ENCODE results near the gene ZBTB48.
"Not testable (repeated sequence)": the region's sequence is repeated elsewhere in the genome, so short reads cannot be mapped to it uniquely, and the experiment has no call there.

The ZBTB48 gene

DNA sequence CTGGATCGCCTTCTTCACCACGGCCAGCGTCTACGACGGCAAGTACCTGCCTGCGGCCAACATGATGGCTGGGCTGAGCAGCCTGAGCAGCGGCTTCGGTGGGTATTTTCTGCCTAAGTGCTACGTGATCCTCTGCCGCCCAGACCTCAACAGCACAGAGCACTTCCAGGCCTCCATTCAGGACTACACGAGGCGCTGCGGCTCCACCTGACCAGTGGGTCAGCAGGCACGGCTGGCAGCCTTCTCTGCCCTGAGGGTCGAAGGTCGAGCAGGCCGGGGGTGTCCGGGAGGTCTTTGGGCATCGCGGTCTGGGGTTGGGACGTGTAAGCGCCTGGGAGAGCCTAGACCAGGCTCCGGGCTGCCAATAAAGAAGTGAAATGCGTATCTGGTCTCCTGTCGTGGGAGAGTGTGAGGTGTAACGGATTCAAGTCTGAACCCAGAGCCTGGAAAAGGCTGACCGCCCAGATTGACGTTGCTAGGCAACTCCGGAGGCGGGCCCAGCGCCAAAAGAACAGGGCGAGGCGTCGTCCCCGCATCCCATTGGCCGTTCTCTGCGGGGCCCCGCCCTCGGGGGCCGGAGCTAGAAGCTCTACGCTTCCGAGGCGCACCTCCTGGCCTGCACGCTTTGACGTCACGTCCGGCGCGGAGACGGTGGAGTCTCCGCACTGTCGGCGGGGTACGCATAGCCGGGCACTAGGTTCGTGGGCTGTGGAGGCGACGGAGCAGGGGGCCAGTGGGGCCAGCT lies at the start of gene ZBTB48:
ZBTB48 (plus strand) TSS at position 621 of the 745 bp plus-strand sequence. CDS start 616 bp downstream, outside the sequence.
- peak; percentile 91 to 96 for DNase-seq (ENCODE audit: low read depth in 2 of 2, low spot score in 1 of 2)

DNA sequence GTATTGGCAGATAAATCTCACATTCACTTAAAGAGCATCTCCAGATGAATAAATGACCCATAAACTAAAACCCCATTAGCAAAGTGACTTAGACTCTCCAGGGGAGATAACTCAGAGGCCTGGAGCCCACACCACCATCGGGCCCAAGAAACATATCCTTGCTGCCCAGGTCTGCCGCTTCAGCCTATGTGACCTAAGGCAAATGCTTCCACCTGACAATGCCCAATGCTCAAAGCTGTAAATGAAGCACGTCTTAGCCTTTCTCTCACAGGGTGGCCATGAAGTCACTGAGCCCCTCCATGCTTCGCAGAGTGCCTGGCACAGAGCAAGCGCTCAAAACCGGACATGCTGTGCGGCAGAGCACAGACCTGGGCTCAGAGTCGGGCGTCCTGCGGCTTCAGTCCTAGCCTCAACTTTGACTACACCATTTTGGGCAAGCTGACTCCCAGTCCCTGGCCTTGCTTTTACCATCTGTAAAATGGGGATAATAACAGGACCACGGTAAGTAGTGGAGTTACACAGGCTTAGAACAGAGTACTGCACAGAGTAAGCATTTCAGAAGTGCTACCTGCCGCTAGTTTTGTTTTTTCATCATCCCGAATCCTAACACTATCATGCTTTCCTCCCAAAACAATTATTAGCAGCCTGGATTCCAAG lies 49.2 kb upstream of the ZBTB48 start:
- no peak for DNase-seq (ENCODE audit: low read depth in 2 of 2, low spot score in 1 of 2)

DNA sequence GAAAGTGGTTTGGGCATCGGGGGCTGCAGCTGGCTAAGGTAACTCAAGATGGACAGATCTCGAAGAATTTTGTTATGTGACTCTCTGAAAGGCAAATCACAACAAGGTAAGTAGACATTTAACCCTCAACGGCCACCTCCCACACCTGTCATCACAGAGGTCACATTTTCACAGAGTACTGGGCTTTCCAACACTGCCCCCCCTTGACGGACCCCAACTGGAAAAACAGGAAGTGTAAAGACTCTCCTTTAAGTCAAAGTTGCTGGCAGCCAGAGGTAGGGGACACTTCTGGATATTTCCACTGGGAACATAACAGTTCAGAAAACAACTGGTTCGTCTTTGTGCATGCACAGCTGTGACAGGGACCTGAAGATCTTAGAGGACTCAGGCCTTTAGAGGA lies 47.8 kb upstream of the ZBTB48 start:
- no peak for DNase-seq (ENCODE audit: low read depth in 2 of 2, low spot score in 1 of 2)

DNA sequence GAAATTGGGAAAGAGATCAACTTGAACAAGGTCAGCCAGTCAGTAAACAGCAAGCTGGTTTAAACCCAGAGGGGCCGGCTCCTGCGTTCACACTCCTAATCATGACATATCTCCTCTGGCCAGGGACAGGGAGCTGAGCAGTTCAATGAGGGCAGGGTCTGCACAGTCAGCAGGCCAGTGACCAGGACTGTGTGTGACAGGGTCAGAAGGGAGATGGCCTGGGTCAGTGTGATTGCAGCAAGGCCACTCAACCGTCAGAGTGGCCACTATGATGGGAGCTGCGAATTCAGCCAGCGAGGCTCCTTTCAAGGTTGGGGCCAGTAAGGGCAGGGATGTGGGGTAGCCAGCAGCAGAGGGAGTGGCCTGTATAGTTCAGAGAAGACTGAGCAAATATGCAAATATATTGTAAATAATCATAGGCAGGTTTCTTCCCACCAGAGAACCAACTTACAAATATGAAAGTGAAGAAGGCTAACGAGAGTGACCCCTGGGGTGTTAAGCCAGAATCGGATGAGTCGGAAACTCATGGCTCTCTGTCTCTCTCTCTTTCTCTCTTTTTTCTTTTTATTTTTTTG lies 45.5 kb upstream of the ZBTB48 start:
- no peak for DNase-seq (ENCODE audit: low read depth in 2 of 2, low spot score in 1 of 2)

DNA sequence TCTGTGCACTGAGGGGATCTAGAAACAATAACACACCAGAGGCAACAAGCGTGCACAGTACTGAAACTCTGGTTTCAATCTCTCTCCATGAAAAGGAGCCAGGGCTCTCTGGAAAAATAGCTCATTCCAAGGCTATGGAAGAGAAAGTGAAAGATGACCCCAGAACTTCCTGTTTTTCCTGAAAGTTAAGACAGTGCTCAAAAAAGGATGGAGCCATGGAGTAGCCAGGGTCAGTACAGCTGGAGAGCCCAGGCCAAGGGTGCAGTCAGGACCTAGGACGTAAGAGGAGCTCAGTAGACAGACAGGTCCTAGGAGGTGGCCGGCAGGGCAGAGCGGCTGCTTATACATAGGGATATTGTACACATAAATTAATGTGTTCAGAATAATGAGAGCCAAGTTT lies 44.6 kb upstream of the ZBTB48 start:
- no peak for DNase-seq (ENCODE audit: low read depth in 2 of 2, low spot score in 1 of 2)

DNA sequence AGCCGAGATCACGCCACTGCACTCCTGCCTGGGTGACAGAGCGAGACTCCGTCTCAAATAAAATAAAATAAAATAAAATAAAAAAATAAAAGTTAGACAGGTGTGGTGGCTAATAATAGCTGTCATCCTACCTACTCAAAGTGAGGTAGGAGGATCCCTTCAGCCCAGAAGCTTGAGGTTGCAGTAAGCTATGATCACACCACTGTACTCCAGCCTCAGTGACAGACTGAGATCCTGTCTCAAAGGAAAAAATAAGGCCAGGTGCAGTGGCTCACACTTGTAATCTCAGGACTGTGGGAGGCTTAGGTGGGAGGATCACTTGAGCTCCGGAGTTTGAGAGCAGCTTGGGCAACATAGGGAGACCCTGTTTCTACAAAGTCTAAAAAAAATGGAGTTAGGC lies 43.5 kb upstream of the ZBTB48 start:
- DNase-seq (ENCODE audit: low read depth in 2 of 2, low spot score in 1 of 2) = no peak

DNA sequence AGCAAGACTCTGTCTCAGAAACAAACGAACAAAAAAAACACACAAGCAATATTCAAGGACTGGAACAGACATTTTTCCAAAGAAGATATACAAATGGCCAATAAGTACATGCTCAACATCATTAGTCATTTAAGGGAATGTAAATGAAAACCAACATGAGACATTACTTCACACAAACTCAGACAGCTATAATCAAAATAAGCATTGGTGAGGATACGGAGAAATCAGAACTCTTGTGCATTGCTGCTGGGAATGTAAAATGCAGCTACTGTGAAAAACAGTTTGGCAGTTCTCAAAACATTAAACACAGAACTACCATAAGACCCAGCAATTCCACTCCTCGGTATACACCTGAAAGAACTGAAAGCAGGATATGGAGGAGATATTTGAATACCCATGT lies 40.8 kb upstream of the ZBTB48 start:
- no peak for DNase-seq (ENCODE audit: low read depth in 2 of 2, low spot score in 1 of 2)

DNA sequence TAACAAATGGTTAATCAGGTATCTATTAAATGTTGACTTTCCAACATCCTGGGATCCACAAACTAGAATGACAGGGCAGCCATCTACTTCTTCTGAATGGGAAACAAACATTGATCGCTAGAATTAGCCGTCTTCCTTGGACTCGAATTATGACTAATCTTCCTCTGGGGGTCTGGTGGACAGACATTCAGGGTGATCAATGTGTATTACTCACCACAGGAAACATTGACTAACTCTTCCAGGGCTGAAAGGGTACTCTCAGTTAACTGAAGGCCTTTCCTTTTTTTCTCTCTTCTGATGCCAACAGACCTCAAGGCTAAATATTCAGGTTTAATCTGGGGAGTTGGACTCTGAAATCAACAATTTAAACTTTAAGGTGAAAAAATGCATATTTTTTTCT lies 35.0 kb upstream of the ZBTB48 start:
- DNase-seq (ENCODE audit: low read depth in 2 of 2, low spot score in 1 of 2) = no peak

DNA sequence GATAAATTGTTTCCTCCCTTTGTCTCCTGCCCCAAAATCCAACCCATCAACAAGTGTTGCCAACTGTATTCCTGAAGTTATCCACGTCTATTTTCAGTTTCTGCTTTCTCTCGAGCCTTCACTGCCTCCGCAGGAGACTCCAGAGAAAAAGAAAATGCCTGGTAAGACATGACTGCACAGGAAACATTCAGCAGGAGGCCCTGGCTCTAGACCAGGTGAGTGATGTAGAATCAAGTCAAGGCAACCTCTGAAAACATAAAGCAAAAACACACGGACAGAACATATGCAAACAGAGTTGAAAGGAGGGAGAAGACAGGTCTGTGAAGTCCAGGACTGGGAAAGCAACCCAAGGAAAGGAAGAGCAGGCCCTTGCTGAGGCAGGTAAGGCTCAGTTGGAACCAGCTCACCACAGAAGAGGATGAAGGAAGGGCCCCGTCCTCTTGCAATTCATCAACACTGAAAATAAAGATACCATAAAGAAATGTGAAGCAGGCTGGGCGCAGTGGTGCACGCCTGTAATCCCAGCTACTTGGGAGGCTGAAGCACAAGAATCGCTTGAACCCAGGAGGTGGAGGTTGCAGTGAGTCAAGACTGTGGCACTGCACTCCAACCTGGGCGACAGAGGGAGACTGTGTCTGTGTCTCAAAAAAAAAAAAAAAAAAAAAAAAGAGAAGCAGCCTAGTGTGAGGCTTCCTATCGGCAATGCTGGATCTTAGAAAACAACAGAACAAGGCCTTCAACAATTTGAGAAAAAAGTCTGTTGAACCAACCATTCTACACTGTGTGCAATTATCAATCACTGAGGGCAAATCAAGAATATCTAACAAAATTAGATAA lies 34.3 kb upstream of the ZBTB48 start:
- no peak for DNase-seq (ENCODE audit: low read depth in 2 of 2, low spot score in 1 of 2)

DNA sequence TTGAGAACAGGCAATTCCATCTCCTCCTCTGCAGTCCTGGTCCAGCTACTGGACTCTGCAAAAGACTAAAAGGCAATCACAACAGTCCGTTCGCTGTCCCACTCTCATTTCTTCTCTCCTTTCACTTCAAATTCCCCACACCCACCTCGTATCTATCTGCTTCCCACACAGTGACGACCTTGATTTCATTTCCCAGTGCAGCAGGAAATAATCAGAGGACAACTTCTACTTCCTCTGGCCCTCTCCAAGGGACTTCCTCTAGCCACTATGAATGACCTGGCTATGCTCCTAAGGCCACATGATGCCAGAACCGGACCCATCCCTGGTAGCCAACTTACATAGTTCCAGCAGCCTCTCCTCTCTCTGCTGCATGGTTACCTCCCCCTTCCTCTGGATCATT lies 33.5 kb upstream of the ZBTB48 start:
- no peak for DNase-seq (ENCODE audit: low read depth in 2 of 2, low spot score in 1 of 2)

DNA sequence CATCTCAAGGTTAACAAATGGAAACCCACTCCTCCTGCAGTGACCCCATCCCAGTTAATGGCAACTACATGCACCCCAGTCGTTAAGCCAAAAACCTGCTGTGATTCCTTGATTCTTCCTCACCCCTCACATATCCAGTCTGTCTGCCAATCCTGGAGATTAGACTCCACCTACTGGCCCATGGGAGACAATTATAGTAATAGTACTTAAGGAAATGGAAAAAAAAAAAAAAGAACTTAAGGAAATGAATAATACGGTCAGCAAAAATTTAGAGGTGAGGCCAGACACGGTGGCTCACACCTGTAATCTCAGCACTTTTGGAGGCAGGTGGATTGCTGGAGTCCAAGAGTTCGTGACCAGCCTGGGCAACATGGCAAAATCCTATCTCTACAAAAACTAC lies 32.5 kb upstream of the ZBTB48 start:
- DNase-seq (ENCODE audit: low read depth in 2 of 2, low spot score in 1 of 2) = no peak

DNA sequence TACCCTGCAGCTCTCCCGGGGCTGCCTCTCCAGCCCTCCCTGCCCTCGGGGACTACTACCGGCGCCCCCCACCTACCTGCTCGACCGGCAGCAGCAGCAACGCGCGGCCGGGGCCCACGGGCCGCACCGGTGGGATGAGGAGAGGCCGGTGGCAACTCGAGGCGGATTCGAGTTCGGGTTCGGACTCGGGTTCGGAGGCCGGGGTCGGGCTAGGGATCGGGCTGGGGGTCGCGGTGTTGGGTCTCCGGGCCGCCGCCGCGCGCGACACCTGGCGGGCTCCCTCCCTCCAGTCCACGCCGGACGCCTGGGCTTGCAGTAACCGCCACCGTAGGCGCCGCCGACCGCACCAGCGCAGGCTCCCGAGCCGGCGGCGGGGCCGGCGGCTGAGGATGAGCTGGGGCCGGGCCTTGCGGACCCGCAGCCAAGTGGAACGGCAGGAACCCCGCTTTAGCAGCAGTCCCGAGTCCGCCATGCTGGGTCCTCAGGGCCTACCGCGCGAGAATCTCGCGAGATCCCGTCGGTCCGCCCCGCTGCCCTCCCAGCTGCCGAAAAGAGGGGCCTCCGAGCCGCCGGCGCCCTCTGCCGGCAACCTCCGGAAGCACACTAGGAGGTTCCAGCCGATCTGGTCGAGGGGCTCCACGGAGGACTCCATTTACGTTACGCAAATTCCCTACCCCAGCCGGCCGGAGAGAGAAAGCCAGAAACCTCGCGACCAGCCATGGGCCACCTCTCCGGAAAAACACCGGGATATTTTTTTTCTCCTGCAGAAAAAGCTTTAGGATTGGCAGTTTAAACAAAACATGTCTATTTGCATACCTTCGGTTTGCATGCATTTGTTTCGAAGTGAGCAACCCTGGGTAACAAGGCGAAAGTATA lies 25.5 kb upstream of the ZBTB48 start, which contains the start of gene NOL9:
NOL9 (minus strand) TSS at position 483 of the 876 bp plus-strand sequence; CDS start at position 472, 11 bp downstream.
- peak; percentile 88 for DNase-seq (ENCODE audit: low read depth in 2 of 2, low spot score in 1 of 2)

DNA sequence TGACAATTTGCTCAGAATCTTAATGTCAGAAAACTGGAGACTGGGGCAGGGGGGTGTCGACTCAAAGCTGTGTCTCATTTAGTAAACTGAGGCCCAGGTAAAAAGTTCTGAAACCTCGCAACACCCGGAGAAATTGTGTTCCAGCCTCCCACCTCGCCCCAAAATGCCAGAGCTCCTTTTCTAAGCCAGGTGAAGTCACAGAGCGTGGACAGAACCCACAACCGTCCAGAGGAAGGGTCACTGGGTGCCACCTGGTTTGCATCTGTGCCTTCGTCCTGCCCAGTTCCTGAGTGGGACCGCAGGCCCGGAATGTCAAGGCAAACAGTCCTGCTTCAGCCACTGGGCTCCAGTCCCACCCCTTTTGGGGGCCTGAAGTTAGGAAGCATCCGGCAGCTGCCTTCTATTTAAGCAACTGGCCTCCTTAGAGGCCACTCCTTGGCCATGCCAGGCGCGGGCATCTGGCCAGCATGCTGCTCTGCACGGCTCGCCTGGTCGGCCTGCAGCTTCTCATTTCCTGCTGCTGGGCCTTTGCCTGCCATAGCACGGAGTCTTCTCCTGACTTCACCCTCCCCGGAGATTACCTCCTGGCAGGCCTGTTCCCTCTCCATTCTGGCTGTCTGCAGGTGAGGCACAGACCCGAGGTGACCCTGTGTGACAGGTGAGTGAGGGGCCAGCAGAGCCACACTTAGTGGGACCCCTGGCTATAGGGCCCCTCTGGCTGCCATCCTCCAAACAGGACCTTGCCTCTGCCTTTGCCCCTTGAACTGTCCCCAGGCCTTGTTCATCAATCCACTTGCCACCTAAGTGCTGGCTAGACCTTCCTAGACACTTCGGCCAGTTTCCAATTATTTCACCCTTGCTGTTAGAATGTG lies 24.7 kb upstream of the ZBTB48 start, which contains the start of gene TAS1R1:
TAS1R1 (plus strand) TSS at position 401 of the 872 bp plus-strand sequence; CDS start at position 468, 67 bp downstream.
- no peak for DNase-seq (ENCODE audit: low read depth in 2 of 2, low spot score in 1 of 2)

DNA sequence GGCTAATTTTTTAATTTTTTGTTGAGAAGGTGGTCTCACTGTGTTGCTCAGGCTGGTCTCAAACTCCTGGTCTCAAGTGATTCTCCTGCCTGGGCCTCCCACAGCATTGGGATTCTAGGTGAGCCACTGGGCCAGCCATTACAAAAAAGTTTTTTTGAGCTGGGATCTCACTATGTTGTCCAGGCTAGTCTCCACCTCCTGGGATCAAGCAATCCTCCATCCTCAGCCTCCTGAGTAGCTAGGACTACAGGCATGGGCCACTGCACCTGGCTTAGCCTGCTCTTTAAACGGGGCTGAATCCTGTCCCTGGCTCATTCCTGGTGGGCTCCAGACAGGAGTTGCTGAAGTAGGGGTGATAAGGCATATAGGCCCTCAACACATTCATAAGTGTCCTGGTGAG lies 22.2 kb upstream of the ZBTB48 start:
- DNase-seq (ENCODE audit: low read depth in 2 of 2, low spot score in 1 of 2) = no peak

DNA sequence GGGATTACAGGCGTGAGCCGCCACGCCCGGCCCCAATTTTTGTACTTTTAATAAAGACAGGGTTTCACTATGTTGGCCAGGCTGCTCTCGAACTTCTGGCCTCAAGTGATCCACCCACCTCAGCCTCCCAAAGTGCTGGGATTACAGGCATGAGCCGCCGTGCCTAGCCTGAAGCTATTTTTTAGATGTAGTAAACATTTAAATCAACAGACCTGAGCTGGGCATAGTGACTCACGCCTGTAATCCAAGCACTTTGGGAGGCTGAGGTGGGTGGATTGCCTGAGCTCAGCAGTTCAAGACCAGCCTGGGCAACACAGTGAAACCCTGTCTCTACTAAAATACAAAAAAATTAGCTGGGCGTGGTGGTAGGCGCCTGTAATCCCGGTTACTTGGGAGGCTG lies 20.6 kb upstream of the ZBTB48 start:
- DNase-seq (ENCODE audit: low read depth in 2 of 2, low spot score in 1 of 2) = not testable (repeated sequence)

DNA sequence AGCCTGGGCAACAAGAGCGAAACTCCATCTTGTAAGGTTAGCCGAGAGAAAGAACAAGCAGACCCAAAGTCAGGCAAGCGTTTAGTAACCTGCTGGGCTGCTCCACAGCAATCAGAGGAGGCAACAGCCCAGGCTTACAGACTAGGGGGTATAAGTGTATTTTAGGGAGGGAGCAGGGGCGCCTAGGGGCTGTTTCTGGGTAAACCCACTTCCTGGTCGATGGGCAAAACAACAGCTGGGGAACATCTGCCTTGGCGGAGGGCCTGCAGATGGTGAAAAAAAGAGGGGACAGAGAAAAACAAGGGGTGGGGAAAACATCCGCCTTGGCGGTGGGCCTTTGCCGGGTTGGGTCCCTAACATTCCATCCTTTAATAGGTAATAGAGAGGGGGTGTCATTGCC lies 19.5 kb upstream of the ZBTB48 start:
- no peak for DNase-seq (ENCODE audit: low read depth in 2 of 2, low spot score in 1 of 2)

DNA sequence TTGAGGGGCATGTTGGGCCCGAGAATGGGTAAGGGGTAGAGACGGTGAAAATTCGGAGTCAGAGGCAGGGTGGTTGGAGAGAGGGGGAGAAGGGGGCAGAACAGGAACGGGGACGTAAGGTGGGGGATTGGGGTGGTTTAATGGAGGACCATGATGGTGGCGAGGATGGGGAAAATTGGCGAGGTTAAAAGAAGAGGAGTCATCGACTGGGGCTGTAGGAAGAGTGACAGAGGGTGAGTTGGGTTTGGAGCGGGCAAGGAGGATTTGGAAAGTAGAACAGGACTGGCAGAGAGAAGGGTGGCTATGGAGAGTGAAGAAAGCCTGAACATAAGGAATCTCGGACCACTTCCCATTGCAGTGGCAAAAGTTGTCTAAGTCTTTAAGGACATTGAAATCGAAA lies 10.8 kb upstream of the ZBTB48 start:
- no peak for DNase-seq (ENCODE audit: low read depth in 2 of 2, low spot score in 1 of 2)

DNA sequence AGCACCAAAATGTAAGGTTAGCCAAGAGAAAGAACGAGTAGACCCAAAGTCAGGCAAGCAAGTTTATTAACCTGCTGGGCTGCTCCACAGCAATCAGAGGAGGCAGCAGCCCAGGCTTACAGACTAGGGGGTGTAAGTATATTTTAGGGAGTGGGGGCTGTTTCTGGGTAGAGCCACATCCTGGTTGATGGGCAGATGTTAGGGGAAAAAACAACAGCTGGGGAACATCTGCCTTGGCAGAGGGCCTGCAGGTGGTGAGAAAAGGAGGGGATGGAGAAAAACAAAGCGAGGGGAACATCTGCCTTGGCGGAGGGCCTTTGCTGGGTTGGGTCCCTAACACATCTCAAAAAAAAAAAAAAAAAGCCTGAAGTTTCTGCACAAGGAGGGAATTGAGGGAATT lies 9.7 kb upstream of the ZBTB48 start:
- DNase-seq (ENCODE audit: low read depth in 2 of 2, low spot score in 1 of 2) = no peak

DNA sequence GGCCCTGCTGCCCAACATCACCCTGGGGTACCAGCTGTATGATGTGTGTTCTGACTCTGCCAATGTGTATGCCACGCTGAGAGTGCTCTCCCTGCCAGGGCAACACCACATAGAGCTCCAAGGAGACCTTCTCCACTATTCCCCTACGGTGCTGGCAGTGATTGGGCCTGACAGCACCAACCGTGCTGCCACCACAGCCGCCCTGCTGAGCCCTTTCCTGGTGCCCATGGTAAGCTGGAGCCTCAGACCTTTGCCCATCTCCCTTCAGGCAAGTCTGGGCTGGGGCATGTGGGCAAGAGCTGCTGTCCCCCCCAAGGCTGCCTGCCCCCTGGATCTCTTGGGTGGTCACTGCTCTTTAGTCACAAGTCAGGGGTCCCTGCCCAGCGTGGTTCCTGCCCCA lies 8.8 kb upstream of the ZBTB48 start:
- no peak for DNase-seq (ENCODE audit: low read depth in 2 of 2, low spot score in 1 of 2)
